Middle frontal gyrus (tissue), 1 donor: ENCODE results near the gene ABCD1.

Source experiments
- DNase-seq: peaks from one replicate; pipeline ENCODE4 v3.0.0-alpha.2; 2015; ENCODE audit warnings: low spot score; ENCODE audit errors: extremely low spot score

ABCD1 gene

GRCh38 chrX:153791104-153791852, 66.6 kb downstream of the ABCD1 start:
- no peak for DNase-seq

GRCh38 chrX:153792368-153792767, 67.7 kb downstream of the ABCD1 start:
- no peak for DNase-seq

- no peak for DNase-seq
Observed at GRCh38 chrX:153793291-153793690, 68.6 kb downstream of the ABCD1 start.
